Prostate gland (tissue), 2 donors: Measurements from ENCODE around the gene TGIF1.

Experiments
- CTCF ChIP-seq, 4 experiments: fragments of 200-600 bp in 2 of 4; fragments of 450-650 bp in 2 of 4; sonication (generic) in 2 of 4; IDR thresholded peaks; 1 replicate in 3 of 4; 2 replicates in 1 of 4; pipeline ENCODE4 v1.5.1; 2016 to 2019; ENCODE audit warnings: antibody characterized with exemption in 4 of 4, mild to moderate bottlenecking in 2 of 4, moderate library complexity in 2 of 4
- POLR2AphosphoS5 ChIP-seq: sonication (generic); formaldehyde crosslinking; IDR thresholded peaks from one replicate; pipeline ENCODE4 v1.6.1; 2017; ENCODE audit warnings: antibody characterized with exemption

- TF ChIP-seq CTCF (IDR thresholded peaks at IDR 0.05) (no peak), POLR2AphosphoS5 (no peak)
These were observed 23.9 kb upstream of the TGIF1 start for GRCh38 chr18:3426074-3426473.
